Measurements from ENCODE around the gene TRAPPC8. TPM values are rescaled to one million over a fixed set of nuclear protein-coding genes. Genes with fewer than 3 reads are reported as not detected.
"Not testable (repeated sequence)": the region's sequence is repeated elsewhere in the genome, so short reads cannot be mapped to it uniquely, and the experiment has no call there.

Gene TRAPPC8
- total RNA-seq, 2 experiments from 2014 or later = 33.0 to 41.9 TPM

DNA sequence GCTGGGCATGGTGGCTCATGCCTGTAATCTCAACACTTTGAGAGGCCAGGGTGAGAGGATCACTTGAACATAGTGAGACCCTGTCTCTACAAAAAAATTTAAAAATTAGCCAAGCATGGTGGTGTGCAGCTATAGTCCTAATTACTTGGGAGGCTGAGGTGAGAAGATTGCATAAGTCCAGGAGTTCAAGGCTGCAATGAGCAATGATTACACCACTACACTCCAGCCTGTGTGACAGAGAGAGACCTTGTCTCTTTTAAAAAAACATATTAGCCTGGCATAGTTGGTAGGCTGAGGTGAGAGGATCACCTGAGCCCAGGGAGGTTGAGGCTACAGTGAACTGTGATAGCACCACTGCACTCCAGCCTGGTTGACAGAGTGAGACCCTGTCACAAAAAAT, 13.7 kb downstream of the TRAPPC8 start:
- DNase-seq (no peak), ATAC-seq (no peak)
- Mint-ChIP-seq H3K27ac (no peak overlapping the region), H3K9me3 (ENCODE audit: low read depth) (no peaks in the 10 kb centered on the region), H3K4me1 (peaks cover 8% of the 10 kb centered on the region), H3K27me3 (no peaks in the 10 kb centered on the region), H3K4me3 (no peak overlapping the region), H3K36me3 (peaks cover 38% of the 10 kb centered on the region)
- CTCF ChIA-PET = no interaction called here

DNA sequence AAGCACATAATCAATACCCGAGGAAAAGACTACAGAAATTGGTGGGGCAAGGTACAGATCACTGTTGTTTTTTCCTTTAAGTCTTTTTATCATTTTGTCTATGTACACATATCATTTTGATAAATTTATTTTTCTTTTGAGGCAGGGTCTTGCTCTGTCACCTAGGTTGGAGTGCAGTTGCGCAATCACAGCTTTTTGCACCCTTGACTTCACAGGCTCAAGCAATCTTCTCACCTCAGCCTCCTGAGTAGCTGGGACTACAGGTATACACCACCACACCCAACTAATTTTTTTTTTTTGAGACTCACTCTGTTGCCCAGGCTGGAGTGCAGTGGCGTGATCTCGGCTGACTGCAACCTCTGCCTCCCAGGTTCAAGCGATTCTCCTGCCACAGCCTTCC, 15.9 kb downstream of the TRAPPC8 start:
- H3K4me1 Mint-ChIP-seq; H3K9me3 Mint-ChIP-seq (ENCODE audit: low read depth); ATAC-seq; H3K4me3 Mint-ChIP-seq; H3K27ac Mint-ChIP-seq; H3K27me3 Mint-ChIP-seq; DNase-seq: not testable (repeated sequence)
- CTCF ChIA-PET = interaction anchor here (1.3 to 2.2 kb wide), 2 partner anchors 16 to 105 kb away, joined by 5 read pairs; partner anchors contain the start of gene TRAPPC8
- H3K36me3 Mint-ChIP-seq = peaks cover 42% of the 10 kb centered on the region

DNA sequence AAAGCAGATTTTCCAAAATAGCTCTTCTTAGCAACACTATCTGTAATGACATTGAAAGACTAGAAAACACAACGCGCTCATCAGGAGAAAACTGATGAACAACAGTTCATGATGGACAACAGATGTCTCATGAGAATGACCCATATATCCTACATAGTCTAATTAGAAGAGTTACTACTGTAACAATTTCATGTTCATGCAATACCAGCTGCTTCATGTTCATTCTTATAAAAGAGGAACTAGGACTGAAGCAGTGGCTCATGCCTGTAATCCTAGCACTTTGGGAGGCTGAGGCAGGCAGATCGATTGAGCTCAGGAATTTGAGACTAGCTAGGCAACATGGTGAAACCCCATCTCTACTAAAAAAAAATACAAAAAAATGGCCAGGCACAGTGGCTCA, 22.7 kb downstream of the TRAPPC8 start:
- Mint-ChIP-seq H3K4me1 (peaks cover 1% of the 10 kb centered on the region), H3K27me3 (no peaks in the 10 kb centered on the region), H3K4me3 (no peak overlapping the region), H3K36me3 (peaks cover 21% of the 10 kb centered on the region), H3K27ac (no peak overlapping the region), H3K9me3 (ENCODE audit: low read depth) (no peaks in the 10 kb centered on the region)
- DNase-seq (no peak), ATAC-seq (no peak)
- CTCF ChIA-PET = interaction anchor here (0.9 kb wide), 1 partner anchor 38 kb away, joined by 3 read pairs; no protein-coding TSS in a partner anchor

- H3K4me1 Mint-ChIP-seq; H3K9me3 Mint-ChIP-seq (ENCODE audit: low read depth); H3K4me3 Mint-ChIP-seq; ATAC-seq; H3K27me3 Mint-ChIP-seq; H3K27ac Mint-ChIP-seq; CTCF ChIA-PET; DNase-seq: not testable (repeated sequence)
- peaks cover 20% of the 10 kb centered on the region for H3K36me3 Mint-ChIP-seq
Measured at GRCh38 chr18:31919366-31919765, 23.6 kb downstream of the TRAPPC8 start.

DNA sequence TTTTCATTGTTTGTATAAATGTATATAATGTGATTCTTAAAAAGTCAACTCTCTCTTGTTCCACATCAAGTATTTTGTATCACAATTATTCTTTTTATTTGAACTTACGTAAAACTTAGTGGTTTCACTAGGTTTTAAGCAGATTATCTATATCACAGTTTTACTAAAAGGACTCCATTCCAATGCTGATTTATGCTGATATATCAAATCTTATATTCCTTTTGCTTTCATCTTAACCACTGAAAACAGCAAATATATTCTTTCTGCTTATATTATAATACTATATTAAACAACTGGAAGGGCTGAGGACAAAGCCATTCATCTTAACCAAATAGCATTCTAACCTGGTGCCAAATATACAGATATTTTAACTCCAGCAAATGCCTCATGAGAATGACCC, 24.2 kb downstream of the TRAPPC8 start:
- Mint-ChIP-seq H3K27ac (no peak overlapping the region), H3K36me3 (peaks cover 21% of the 10 kb centered on the region), H3K27me3 (no peaks in the 10 kb centered on the region), H3K9me3 (ENCODE audit: low read depth) (no peaks in the 10 kb centered on the region), H3K4me3 (no peak overlapping the region), H3K4me1 (no peaks in the 10 kb centered on the region)
- ATAC-seq (no peak), DNase-seq (no peak)
- CTCF ChIA-PET = no interaction called here

DNA sequence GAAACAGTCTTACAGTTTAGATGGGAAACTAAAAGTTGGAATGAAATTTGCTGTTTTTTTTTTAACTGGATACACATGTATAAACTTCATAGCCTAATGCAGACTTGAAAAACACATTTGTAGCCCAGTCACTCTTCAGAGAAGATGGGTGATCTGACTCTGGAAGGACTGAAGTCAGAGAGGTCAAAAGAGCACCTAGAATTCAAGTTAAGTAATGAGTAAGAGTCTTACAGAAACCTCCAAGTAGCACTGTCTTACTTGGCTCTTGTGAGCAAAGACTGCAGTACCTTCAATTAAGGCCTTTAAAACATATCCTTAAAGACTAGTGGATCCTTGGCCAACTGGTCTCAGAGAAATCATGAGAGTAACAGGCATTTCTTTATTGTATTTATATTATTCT, 41.9 kb downstream of the TRAPPC8 start:
- H3K4me3 Mint-ChIP-seq = no peak overlapping the region
- CTCF ChIA-PET = no interaction called here
- ATAC-seq = no peak

GRCh38 chr18:31899771-31900170, 43.2 kb downstream of the TRAPPC8 start:
- DNase-seq; ATAC-seq; H3K27ac Mint-ChIP-seq; H3K4me3 Mint-ChIP-seq; H3K9me3 Mint-ChIP-seq (ENCODE audit: low read depth); H3K27me3 Mint-ChIP-seq; CTCF ChIA-PET; H3K4me1 Mint-ChIP-seq: not testable (repeated sequence)
- peaks cover 28% of the 10 kb centered on the region for H3K36me3 Mint-ChIP-seq

More for the DNA sequence above, 41.9 kb downstream of the TRAPPC8 start:
- Mint-ChIP-seq H3K9me3 (ENCODE audit: low read depth) (no peaks in the 10 kb centered on the region), H3K4me1 (no peaks in the 10 kb centered on the region), H3K36me3 (peaks cover 21% of the 10 kb centered on the region), H3K27me3 (no peaks in the 10 kb centered on the region), H3K27ac (no peak overlapping the region)
- no peak for DNase-seq

DNA sequence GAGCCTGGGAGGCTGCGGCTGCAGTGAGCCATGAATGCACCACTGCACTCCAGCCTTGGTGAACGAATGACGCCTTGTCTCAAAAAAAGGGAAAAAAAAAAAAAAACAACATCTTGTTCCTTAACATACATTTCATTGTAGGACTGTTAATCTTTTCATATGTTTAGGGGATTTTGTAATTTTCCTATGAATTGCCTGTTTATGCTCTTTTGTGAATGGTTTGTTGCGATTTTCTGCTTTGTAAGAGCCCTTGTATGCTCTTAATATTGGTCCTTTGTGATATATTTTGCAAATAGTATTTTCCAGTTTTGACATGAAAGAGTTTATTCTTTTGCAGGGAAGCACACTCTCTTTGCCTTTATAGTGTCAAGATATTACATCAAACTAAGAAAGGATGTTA, 50.0 kb downstream of the TRAPPC8 start:
- no peaks in the 10 kb centered on the region for H3K4me1 Mint-ChIP-seq
- no peak overlapping the region for H3K27ac Mint-ChIP-seq
- no peaks in the 10 kb centered on the region for H3K27me3 Mint-ChIP-seq
- H3K36me3 Mint-ChIP-seq = peaks cover 39% of the 10 kb centered on the region
- CTCF ChIA-PET = interaction anchor here (0.7 to 2.0 kb wide), 2 partner anchors 13 to 34 kb away, joined by 3 to 5 read pairs; no protein-coding TSS in a partner anchor
- no peak for ATAC-seq
- no peak overlapping the region for H3K4me3 Mint-ChIP-seq
- no peak for DNase-seq
- no peaks in the 10 kb centered on the region for H3K9me3 Mint-ChIP-seq (ENCODE audit: low read depth)

- ATAC-seq = no peak
- CTCF ChIA-PET = interaction anchor here (1.1 kb wide), 1 partner anchor 88 kb away, joined by 3 read pairs; no protein-coding TSS in a partner anchor
- Mint-ChIP-seq H3K36me3 (peaks cover 45% of the 10 kb centered on the region), H3K27me3 (no peaks in the 10 kb centered on the region), H3K4me1 (no peaks in the 10 kb centered on the region), H3K4me3 (no peak overlapping the region), H3K9me3 (ENCODE audit: low read depth) (no peaks in the 10 kb centered on the region), H3K27ac (no peak overlapping the region)
- DNase-seq = no peak
Measured at GRCh38 chr18:31891566-31891965, 51.4 kb downstream of the TRAPPC8 start.

GRCh38 chr18:31884020-31884419, 58.9 kb downstream of the TRAPPC8 start:
- Mint-ChIP-seq H3K9me3 (ENCODE audit: low read depth) (peaks cover 8% of the 10 kb centered on the region), H3K36me3 (peaks cover 75% of the 10 kb centered on the region), H3K4me3 (no peak overlapping the region), H3K4me1 (peaks cover 7% of the 10 kb centered on the region), H3K27me3 (no peaks in the 10 kb centered on the region), H3K27ac (no peak overlapping the region)
- ATAC-seq (no peak), DNase-seq (no peak)
- CTCF ChIA-PET = no interaction called here

DNA sequence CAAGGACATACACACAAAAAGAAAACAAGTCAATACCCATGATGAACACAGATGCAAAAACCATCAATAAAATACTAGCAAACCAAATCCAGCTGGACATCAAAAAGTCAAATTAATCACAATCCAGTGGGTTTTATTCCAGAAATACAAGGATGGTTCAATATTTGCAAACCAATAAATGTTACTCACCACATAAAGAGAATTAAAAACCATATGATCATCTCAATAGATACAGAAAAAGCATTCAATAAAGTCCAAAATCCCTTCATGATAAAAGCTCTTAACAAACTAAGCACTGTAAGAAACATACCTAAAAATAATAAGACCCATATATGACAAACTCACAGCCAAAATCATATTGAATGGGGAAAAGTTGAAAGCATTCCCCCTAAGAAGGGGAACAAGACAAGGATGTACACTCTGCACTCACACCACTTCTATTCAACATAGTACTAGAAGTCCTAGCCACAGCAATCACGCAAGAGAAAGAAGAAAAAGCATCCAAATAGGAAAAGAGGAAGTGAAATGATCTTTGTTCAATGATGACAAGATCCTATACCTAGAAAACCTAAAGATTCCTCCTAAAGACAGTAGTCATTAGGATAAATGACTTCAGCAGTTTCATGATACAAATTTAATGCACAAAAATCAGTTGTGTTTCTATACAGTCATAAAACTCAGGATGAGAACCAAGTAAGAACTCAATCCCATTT, 62.6 kb downstream of the TRAPPC8 start:
- H3K9me3 Mint-ChIP-seq (ENCODE audit: low read depth) = peaks cover 8% of the 10 kb centered on the region
- peaks cover 7% of the 10 kb centered on the region for H3K4me1 Mint-ChIP-seq
- H3K36me3 Mint-ChIP-seq = peaks cover 64% of the 10 kb centered on the region
- no peak overlapping the region for H3K4me3 Mint-ChIP-seq
- H3K27me3 Mint-ChIP-seq = no peaks in the 10 kb centered on the region
- DNase-seq (no peak), ATAC-seq (no peak)
- no peak overlapping the region for H3K27ac Mint-ChIP-seq
- CTCF ChIA-PET = no interaction called here

GRCh38 chr18:31878358-31878757, 64.6 kb downstream of the TRAPPC8 start:
- CTCF ChIA-PET = no interaction called here
- H3K4me3 Mint-ChIP-seq = no peak overlapping the region
- no peak for ATAC-seq
- no peak for DNase-seq
- H3K9me3 Mint-ChIP-seq (ENCODE audit: low read depth) = peaks cover 8% of the 10 kb centered on the region
- peaks cover 7% of the 10 kb centered on the region for H3K4me1 Mint-ChIP-seq
- H3K27me3 Mint-ChIP-seq = no peaks in the 10 kb centered on the region
- no peak overlapping the region for H3K27ac Mint-ChIP-seq
- peaks cover 55% of the 10 kb centered on the region for H3K36me3 Mint-ChIP-seq

DNA sequence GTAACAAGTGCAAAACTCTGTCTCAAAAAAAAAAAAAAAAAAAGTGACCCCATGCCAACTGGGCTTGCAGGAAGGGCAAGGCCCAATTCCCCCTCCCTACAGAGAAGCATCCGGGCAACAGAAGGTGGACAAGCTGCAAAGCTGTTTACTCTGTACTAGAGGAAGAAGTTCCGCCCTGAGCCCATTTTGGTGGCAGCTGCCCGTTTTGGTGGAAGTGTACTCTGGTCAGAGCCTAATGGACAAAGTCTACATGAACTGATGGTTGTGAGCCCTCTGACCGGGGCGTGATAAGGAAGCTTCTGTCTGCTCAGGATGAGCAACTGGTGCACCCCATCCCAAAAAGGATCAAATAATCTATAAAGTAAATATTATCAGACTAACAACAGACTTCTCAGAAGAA, 65.0 kb downstream of the TRAPPC8 start:
- no peak overlapping the region for H3K4me3 Mint-ChIP-seq
- no peak overlapping the region for H3K27ac Mint-ChIP-seq
- H3K27me3 Mint-ChIP-seq = no peaks in the 10 kb centered on the region
- peaks cover 8% of the 10 kb centered on the region for H3K9me3 Mint-ChIP-seq (ENCODE audit: low read depth)
- peaks cover 55% of the 10 kb centered on the region for H3K36me3 Mint-ChIP-seq
- CTCF ChIA-PET = no interaction called here
- DNase-seq (no peak), ATAC-seq (no peak)
- peaks cover 7% of the 10 kb centered on the region for H3K4me1 Mint-ChIP-seq

GRCh38 chr18:31876707-31877106, 66.2 kb downstream of the TRAPPC8 start:
- ATAC-seq (no peak), DNase-seq (no peak)
- Mint-ChIP-seq H3K27me3 (no peaks in the 10 kb centered on the region), H3K4me1 (peaks cover 7% of the 10 kb centered on the region), H3K4me3 (no peak overlapping the region), H3K9me3 (ENCODE audit: low read depth) (peaks cover 5% of the 10 kb centered on the region), H3K36me3 (peaks cover 52% of the 10 kb centered on the region), H3K27ac (no peak overlapping the region)
- CTCF ChIA-PET = no interaction called here

Measured in activated CD8-positive, alpha-beta memory T cell treated with anti-CD3 and anti-CD28 coated beads, Interleukin-2, amount 10 ng/mL, durations not matched to agents 7 days and 5 days (primary cell).